ENCODE measurements around the gene TRIO. TPM values are rescaled to one million over a fixed set of nuclear protein-coding genes. Genes with fewer than 3 reads are reported as not detected.

Gene TRIO
- total RNA-seq, 3 donors from 2014 or later (not counting 1 experiment from before 2014, with no cell fraction given) = 84.6 to 136 (median 94.3) TPM

GRCh38 chr5:14148483-14148882, 5.3 kb downstream of the TRIO start:
- peaks cover 0 to 12% of the 10 kb centered on the region in 2 donors for H3K27me3 Mint-ChIP-seq (ENCODE audit: low read depth in 2 of 2)
- H3K4me1 ChIP-seq (ENCODE audit: control insufficient read depth, insufficient read depth, low read length) = peaks cover 19% of the 10 kb centered on the region
- H3K27me3 ChIP-seq (ENCODE audit: control insufficient read depth, insufficient read depth, low read length) = no peaks in the 10 kb centered on the region
- TF ChIP-seq CTCF (IDR thresholded peaks at IDR 0.05) = no peak
- intact Hi-C loops (cut with micrococcal nuclease) = loop anchor here (5.0 kb wide), 1 partner anchor 59 kb away; no protein-coding TSS in a partner anchor
- ATAC-seq (no peak), DNase-seq (no peak)
- H3K9me3 ChIP-seq (ENCODE audit: control insufficient read depth, insufficient read depth, low read length) = no peaks in the 10 kb centered on the region
- H3K4me1 Mint-ChIP-seq = peaks cover 17 to 34% of the 10 kb centered on the region in 2 donors
- H3K36me3 Mint-ChIP-seq = no peaks in the 10 kb centered on the region
- H3K4me3 Mint-ChIP-seq = no peak overlapping the region
- no peaks in the 10 kb centered on the region for H3K9me3 Mint-ChIP-seq
- no peak overlapping the region for H3K4me3 ChIP-seq (ENCODE audit: low read length)
- no peak overlapping the region for H3K27ac ChIP-seq (ENCODE audit: low read length)
- no peak overlapping the region for H3K27ac Mint-ChIP-seq
- WGBS (ENCODE audit: insufficient coverage) = 97% methylated on average over 4 of the region's 5 CpGs
- H3K36me3 ChIP-seq (ENCODE audit: control insufficient read depth, insufficient read depth, low read length) = no peaks in the 10 kb centered on the region

- no peak for ATAC-seq
- Histone ChIP-seq H3K4me3 (ENCODE audit: low read length) (no peak overlapping the region), H3K27me3 (ENCODE audit: control insufficient read depth, insufficient read depth, low read length) (no peaks in the 10 kb centered on the region), H3K4me1 (ENCODE audit: control insufficient read depth, insufficient read depth, low read length) (peaks cover 23% of the 10 kb centered on the region), H3K27ac (ENCODE audit: low read length) (no peak overlapping the region), H3K9me3 (ENCODE audit: control insufficient read depth, insufficient read depth, low read length) (no peaks in the 10 kb centered on the region), H3K36me3 (ENCODE audit: control insufficient read depth, insufficient read depth, low read length) (no peaks in the 10 kb centered on the region)
- no peak overlapping the region for H3K4me3 Mint-ChIP-seq
- no peak for TF ChIP-seq CTCF (IDR thresholded peaks at IDR 0.05)
- peak overlapping the region in 1 of 2 donors; percentile 57 for H3K27ac Mint-ChIP-seq
- 88% methylated on average over 14 of the region's 15 CpGs for WGBS (ENCODE audit: insufficient coverage)
- no peak for DNase-seq
- H3K4me1 Mint-ChIP-seq = peaks cover 21 to 40% of the 10 kb centered on the region in 2 donors
- no peaks in the 10 kb centered on the region for H3K36me3 Mint-ChIP-seq
- no peaks in the 10 kb centered on the region for H3K9me3 Mint-ChIP-seq
- intact Hi-C loops (cut with micrococcal nuclease) = loop anchor here (5.0 kb wide), 1 partner anchor 58 kb away; no protein-coding TSS in a partner anchor
- H3K27me3 Mint-ChIP-seq (ENCODE audit: low read depth in 2 of 2) = peaks cover 0 to 12% of the 10 kb centered on the region in 2 donors
Observed at GRCh38 chr5:14148890-14149671, 5.9 kb downstream of the TRIO start.

DNA sequence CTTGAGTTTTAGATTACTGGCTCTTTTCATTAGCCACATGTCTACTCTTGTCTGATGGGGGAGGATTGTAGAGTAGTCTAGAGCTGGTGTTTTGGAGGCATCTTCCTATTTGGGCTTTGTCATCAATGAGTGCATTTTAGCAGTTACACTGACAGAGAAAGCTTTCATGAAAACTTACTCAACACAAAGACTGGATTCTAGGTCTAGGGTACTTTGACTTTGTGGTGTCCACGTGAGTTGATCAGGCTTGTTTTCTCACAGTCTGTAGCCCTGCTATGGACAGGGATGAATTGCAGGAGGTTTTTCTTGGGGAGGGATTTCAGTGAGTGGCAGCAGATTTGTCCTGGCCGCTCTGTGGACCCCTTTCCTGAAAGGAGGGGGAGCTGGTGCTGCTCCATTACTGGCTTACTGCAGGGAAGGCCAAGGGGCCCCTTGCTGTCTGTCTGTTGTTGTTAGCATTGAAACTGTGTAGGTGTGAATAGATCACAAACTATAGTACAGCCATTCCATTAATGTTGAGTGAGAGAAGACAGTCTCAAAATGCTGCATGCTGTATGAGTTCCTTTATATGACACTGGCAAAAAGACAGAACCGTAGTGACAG, 6.6 kb downstream of the TRIO start:
- Mint-ChIP-seq H3K36me3 (no peaks in the 10 kb centered on the region), H3K9me3 (no peaks in the 10 kb centered on the region), H3K27me3 (ENCODE audit: low read depth in 2 of 2) (peaks cover 0 to 12% of the 10 kb centered on the region in 2 donors), H3K4me1 (peaks cover 25 to 45% of the 10 kb centered on the region in 2 donors), H3K4me3 (no peak overlapping the region), H3K27ac (peak overlapping the region in 1 of 2 donors; percentile 57)
- Histone ChIP-seq H3K27ac (ENCODE audit: low read length) (no peak overlapping the region), H3K4me3 (ENCODE audit: low read length) (no peak overlapping the region), H3K4me1 (ENCODE audit: control insufficient read depth, insufficient read depth, low read length) (peaks cover 24% of the 10 kb centered on the region), H3K9me3 (ENCODE audit: control insufficient read depth, insufficient read depth, low read length) (no peaks in the 10 kb centered on the region), H3K36me3 (ENCODE audit: control insufficient read depth, insufficient read depth, low read length) (no peaks in the 10 kb centered on the region), H3K27me3 (ENCODE audit: control insufficient read depth, insufficient read depth, low read length) (no peaks in the 10 kb centered on the region)
- no peak for TF ChIP-seq CTCF (IDR thresholded peaks at IDR 0.05)
- DNase-seq (no peak), ATAC-seq (no peak)
- intact Hi-C loops (cut with micrococcal nuclease) = loop anchor here (5.0 kb wide), 1 partner anchor 58 kb away; no protein-coding TSS in a partner anchor
- 89% methylated on average over 3 of the region's 3 CpGs for WGBS (ENCODE audit: insufficient coverage)
